GM21367 (cell line): ENCODE measurements around the gene DYNC1I1.

ENCODE experiments used
- ATAC-seq: cut with Tn5 transposase; IDR thresholded peaks from one replicate; pipeline ENCODE4 v1.9.1; 2021; ENCODE audit not compliant: unreplicated experiment

The DYNC1I1 gene

GRCh38 chr7:96122746-96123145, 350.4 kb downstream of the DYNC1I1 start:
- no peak for ATAC-seq

DNA sequence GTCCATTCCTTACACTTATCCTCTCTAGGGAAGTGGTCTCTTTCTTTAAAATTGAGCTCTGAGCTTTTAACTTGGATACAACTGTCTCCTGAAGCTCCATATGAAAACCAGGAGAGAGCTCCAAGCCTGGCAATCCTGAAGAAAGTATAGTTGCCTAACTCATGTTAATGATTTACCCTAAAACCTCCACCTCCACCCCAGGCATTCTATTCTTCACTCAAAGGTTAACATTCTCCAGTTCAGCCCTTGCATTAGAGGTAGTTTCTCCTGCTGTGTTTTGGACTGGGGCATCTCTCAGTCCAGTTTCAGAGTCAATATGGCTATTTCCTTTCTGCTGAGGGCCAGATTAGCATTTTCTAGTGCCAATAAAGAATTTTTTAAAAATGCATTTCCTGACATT, 354.0 kb downstream of the DYNC1I1 start:
- no peak for ATAC-seq

GRCh38 chr7:96127746-96128145, 355.4 kb downstream of the DYNC1I1 start:
- no peak for ATAC-seq

DNA sequence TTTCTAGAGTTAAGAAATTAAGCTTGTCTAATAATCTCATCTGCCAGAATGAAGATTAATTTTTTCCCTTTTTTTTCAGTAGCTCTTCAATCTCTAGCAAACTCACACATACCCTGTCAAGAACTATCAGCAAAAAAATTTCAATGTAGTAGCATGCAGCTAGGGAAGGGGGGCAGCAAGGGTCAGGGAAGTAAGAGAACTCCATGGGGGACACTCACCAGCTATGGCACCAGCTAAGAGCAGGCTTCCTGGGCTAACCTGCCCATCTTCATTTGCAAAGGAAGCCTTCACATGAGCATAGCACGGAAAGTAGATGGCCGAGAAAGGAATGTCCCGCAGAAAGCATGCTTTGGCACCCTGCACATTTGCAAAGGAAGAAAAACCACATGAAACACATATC, 359.2 kb downstream of the DYNC1I1 start:
- no peak for ATAC-seq

- ATAC-seq = no peak
Measured at GRCh38 chr7:96135241-96135640, 362.9 kb downstream of the DYNC1I1 start.

GRCh38 chr7:96136600-96137239, 364.4 kb downstream of the DYNC1I1 start:
- no peak for ATAC-seq

DNA sequence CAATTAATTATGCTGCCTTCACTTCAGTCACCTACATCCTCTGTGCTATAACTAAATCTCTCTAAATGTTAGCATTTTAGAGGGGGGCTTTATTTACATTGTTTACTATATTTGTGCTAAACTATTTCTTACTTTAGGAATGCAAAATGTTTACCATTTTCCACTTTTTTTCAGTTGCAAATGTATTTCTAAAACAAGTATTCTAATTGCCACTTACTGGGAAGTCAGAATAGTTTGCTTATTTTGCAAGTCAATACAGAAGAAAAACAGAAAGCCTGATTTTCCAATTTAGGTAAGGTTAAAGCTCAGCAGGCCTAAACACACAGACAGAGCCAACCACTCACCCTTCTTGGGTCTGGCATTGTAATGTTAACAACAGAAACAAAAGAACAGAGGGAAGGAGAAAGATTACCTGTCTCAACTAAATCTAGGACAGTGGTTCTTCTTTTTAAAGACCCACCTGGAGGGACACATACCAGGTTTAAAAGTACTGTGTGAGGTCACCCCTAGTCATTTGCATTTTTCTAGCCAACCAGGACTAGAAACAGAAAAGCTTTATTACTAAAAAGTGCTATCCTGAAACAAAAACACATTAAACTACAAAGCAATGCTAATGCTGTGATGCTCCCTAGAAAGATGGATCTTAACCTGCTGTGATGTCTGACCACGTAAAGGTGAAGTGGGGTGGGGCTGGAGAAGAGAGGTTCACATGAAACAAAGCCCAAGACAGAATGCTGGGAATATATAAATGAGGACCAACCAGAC, 371.3 kb downstream of the DYNC1I1 start:
- no peak for ATAC-seq

DNA sequence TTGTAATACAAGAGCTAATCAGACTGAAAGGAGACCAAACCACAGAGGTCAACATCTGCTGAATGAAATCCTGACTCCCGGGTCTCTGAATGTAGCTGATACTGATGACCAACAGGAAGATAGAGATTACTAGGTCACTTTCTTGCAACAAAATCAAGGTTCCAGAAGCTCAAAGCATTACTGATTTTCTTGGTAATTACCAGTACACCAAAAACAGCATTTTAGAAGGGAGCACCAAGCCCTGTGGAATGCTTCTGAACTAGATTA, 371.8 kb downstream of the DYNC1I1 start:
- ATAC-seq = no peak
